Measurements from ENCODE around the gene DGCR2.

DGCR2 gene

GRCh38 chr22:19096555-19096954 is 25.7 kb downstream of the DGCR2 start:
- no peak for TF ChIP-seq REST (IDR thresholded peaks at IDR 0.05; ENCODE audit: low read depth)
- TF ChIP-seq RAD21 (IDR thresholded peaks at IDR 0.05; ENCODE audit: low read depth), result no peak
- TF ChIP-seq YY1 (IDR thresholded peaks at IDR 0.05; ENCODE audit: low read depth), result no peak
- TF ChIP-seq NFIC (IDR thresholded peaks at IDR 0.05), result no peak

GRCh38 chr22:19094393-19094997 is 27.7 kb downstream of the DGCR2 start:
- TF ChIP-seq TEAD4 (IDR thresholded peaks at IDR 0.05) (no peak), TAF1 (IDR thresholded peaks at IDR 0.05; ENCODE audit: low read depth) (no peak), TCF12 (IDR thresholded peaks at IDR 0.05; ENCODE audit: low read depth) (no peak)

GRCh38 chr22:19092725-19093124 is 29.5 kb downstream of the DGCR2 start:
- TF ChIP-seq TCF12 (IDR thresholded peaks at IDR 0.05; ENCODE audit: low read depth) (no peak), YY1 (IDR thresholded peaks at IDR 0.05; ENCODE audit: low read depth) (no peak), RAD21 (IDR thresholded peaks at IDR 0.05; ENCODE audit: low read depth) (no peak), REST (IDR thresholded peaks at IDR 0.05; ENCODE audit: low read depth) (no peak), NFIC (IDR thresholded peaks at IDR 0.05) (no peak), FOXM1 (IDR thresholded peaks at IDR 0.05; ENCODE audit: borderline replicate concordance, low read depth) (no peak), TEAD4 (IDR thresholded peaks at IDR 0.05) (no peak), ZBTB7A (IDR thresholded peaks at IDR 0.05; ENCODE audit: low read depth) (no peak), MAX (IDR thresholded peaks at IDR 0.05) (no peak), TAF1 (IDR thresholded peaks at IDR 0.05; ENCODE audit: low read depth) (no peak), USF1 (IDR thresholded peaks at IDR 0.05) (no peak), CEBPB (IDR thresholded peaks at IDR 0.05) (no peak), CREB1 (IDR thresholded peaks at IDR 0.05; ENCODE audit: low read depth) (no peak), EP300 (IDR thresholded peaks at IDR 0.05; ENCODE audit: borderline replicate concordance) (no peak), EGR1 (IDR thresholded peaks at IDR 0.05) (no peak)

GRCh38 chr22:19090586-19091127 is 31.6 kb downstream of the DGCR2 start:
- TF ChIP-seq CEBPB (IDR thresholded peaks at IDR 0.05), result no peak
- no peak for TF ChIP-seq YY1 (IDR thresholded peaks at IDR 0.05; ENCODE audit: low read depth)
- no peak for TF ChIP-seq EGR1 (IDR thresholded peaks at IDR 0.05)
- TF ChIP-seq ZBTB7A (IDR thresholded peaks at IDR 0.05; ENCODE audit: low read depth), result no peak
- TF ChIP-seq NFIC (IDR thresholded peaks at IDR 0.05), result no peak
- no peak for TF ChIP-seq FOXM1 (IDR thresholded peaks at IDR 0.05; ENCODE audit: borderline replicate concordance, low read depth)
- no peak for TF ChIP-seq USF1 (IDR thresholded peaks at IDR 0.05)
- TF ChIP-seq MAX (IDR thresholded peaks at IDR 0.05), result no peak
- no peak for TF ChIP-seq TAF1 (IDR thresholded peaks at IDR 0.05; ENCODE audit: low read depth)
- no peak for TF ChIP-seq REST (IDR thresholded peaks at IDR 0.05; ENCODE audit: low read depth)
- no peak for TF ChIP-seq CREB1 (IDR thresholded peaks at IDR 0.05; ENCODE audit: low read depth)
- no peak for TF ChIP-seq TEAD4 (IDR thresholded peaks at IDR 0.05)
- TF ChIP-seq TCF12 (IDR thresholded peaks at IDR 0.05; ENCODE audit: low read depth), result no peak
- TF ChIP-seq RAD21 (IDR thresholded peaks at IDR 0.05; ENCODE audit: low read depth), result no peak
- TF ChIP-seq EP300 (IDR thresholded peaks at IDR 0.05; ENCODE audit: borderline replicate concordance), result no peak
